HG03460 (cell line): ENCODE data around the gene INTS2.
"Not testable (repeated sequence)": the region's sequence is repeated elsewhere in the genome, so short reads cannot be mapped to it uniquely, and the experiment has no call there.

Experiments used
- ATAC-seq: cut with Tn5 transposase; IDR thresholded peaks from one replicate; pipeline ENCODE4 v1.9.1; 2021; ENCODE audit not compliant: unreplicated experiment

The INTS2 gene

DNA sequence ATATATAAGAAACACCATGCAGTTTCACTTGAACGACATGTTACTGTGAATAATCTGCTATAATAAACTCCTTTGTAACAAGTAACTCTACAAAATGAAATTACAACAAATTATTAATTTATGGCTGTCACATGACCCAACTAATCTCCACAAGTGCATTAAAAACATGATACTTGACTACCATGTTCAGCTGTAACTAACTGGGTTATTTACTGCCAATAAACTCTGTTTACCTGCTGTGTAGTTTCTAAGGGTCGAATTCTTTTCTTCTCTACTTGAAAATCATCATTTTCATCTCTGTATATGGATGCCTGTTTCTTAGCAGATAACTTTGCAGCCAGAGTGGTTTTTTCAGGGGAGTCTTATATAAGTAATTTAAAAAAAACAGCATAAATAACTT is 78.9 kb downstream of the INTS2 start:
- ATAC-seq = no peak

DNA sequence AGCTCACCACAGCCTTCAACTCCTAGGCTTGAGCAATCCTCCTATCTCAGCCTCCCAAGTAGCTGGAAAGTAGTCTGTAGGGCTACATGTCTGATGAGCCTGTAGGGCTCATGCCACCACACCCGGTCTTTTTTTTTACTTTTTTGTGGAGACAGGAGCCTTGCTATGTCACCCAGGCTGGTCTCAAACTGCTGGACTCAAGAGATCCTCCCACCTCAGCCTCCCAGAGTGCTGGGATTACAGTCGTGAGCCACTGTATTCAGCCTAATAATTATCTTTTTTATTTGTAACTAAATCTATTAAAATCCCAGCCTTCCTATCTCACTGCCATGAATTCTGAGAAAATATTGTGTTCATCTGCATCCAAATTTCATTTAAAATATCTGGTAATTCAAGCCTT is 79.5 kb downstream of the INTS2 start:
- ATAC-seq = no peak

DNA sequence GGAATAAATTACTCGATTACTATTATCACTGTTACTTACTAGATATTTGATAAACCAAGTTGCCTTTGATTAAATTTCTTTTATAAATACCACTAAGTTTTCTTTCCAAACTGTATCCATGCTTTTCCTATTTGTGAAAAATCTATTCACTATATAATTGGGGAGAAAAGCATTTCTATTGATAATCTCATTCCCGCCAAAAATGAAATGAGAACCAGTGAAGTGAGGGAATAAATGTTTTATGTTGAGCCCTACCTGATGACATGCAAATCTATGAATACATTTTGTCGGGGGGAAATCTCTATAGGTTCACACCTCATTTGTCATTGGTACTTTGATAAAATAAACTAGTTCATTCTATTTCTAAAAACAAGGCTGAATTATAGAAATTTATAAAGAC is 80.1 kb downstream of the INTS2 start:
- ATAC-seq = no peak

DNA sequence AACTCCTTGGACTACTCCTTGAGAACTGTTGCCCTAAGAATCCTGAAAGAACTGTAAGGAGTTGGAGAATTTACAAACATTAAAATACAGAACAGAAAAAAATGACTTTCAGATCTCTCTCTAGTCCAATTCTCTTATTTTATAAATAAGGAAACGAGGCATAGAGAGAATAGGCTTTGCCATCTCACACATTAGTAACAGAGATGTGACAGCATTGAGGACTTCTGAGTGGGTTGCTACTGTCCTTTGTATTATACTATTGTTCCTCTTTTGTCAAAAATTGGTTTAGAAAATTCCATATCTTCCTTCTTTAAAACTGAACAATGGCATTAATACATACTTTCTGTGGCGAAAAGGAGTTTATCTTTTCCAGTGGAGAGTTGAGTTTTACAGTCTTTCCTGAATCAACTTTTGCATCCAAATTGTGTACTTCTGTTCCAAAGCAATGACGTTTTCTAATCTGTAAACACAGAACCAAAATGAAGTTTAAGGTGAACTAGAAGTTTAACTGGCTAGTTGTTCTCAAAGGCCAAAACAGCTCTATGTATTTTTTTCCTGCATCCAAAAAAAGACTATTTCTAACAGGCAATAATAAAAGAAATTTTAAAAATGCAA is 80.9 kb downstream of the INTS2 start:
- ATAC-seq = no peak

DNA sequence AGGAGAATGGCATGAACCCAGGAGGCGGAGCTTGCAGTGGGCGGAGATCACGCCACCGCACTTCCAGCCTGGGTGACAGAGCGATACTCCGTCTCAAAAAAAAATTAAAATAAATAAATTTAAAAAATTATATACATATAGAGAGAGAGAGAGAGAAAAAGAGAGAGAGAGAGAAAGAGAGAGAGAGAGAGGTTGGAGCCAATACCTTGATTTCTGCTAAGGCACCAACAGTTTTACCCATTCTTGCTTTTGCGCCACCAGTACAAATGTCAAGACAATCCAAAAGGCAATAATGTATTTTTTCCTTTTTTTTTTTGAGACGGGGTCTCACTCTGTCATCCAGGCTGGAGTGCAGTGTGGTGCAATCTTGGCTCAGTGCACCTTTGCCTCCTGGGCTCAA is 81.7 kb downstream of the INTS2 start:
- no peak for ATAC-seq

DNA sequence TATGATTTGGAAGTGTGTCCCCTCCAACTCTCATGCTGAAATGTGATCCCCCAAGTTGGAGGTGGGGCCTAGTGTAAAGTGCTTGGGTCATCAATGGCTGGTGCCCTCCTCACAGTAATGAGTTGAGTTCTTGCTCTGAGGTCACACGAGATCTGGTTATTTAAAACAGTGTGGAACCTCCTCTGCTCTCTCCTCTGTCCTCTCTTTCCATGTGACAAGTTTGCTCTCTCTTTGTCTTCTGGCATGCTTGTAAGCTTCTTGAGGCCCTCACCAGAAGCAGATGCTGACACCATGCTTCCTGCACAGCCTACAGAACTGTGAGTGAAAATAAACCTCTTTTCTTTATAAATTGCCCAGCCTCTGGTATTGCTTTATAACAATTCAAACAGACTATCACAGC is 84.3 kb downstream of the INTS2 start:
- ATAC-seq = no peak

DNA sequence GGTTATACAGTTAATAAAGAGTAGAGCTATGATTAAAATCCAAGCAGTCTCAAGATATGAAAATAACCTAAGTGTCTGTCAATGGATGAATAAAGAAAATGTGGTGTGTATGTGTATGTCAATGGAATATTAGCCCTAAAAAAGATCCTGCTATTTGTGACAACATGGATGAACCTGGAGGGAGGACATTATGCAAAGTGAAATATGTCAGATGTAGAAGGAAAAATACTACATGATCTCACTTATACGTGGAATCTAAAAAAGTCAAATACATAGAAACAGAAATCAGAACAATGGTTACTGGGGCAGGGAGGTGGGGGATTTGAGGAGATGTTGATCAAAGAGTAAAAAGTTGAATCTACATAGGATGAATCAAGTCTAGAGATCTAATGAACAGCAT is 84.9 kb downstream of the INTS2 start:
- ATAC-seq = no peak

DNA sequence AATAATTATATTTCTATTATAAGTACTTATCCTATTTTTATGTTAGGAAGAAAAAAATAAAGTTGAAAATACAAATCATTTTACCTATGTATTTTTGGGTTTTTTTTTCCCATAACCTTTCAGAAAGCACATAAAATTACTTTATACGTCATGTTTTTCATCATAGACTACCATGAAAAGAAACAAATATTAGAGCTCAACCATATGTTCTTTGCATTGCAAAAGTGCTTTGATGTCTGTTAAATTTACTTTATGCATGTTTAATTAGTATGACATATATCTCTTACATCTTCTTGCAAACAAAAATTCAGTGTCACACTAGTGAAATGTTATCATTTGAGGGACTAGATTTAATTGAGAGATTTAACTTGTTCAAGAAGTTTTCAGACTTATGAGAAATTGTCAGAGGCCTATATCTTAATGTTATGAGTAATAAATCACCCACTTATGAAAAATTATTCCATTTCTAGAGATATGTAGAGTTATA is 88.4 kb downstream of the INTS2 start:
- no peak for ATAC-seq

DNA sequence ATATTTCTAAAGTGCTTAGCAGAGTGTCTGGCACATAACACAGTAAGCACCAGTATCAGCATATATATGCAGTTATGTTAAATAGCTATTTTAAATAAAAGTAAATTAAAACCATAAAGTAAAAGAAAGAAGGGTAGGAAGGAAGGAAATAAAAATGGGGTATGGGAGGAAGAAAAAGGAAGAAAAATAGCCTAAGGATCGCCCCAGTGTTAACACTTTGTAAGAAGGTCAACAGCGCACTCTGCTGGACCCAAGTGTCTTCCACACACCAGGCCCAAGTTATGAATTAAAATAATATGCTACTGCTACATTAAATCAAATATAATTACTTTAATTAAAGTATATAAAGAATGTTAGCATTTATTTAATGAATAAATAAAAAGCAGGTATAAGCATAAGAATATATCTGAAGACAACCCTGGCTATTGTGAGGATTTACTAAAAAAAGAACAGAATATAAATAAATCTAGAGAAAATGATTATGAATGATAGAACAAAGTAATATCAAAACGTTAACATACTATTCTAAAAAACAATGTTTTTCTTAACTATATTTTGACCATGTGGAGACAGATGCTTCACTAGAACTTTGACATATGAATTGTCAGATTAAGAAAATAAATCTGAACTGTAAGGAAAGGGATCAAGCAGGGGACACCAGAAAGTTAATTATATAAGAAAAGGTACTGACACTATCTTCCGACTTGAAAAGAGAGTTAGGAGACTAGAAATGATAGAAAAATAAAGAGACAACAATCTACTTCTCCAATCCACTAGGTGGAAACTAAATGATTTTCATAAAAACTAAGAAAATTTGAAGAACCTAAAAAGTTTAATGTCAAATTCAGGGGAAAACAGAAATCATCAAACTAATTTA is 90.4 kb downstream of the INTS2 start:
- no peak for ATAC-seq

DNA sequence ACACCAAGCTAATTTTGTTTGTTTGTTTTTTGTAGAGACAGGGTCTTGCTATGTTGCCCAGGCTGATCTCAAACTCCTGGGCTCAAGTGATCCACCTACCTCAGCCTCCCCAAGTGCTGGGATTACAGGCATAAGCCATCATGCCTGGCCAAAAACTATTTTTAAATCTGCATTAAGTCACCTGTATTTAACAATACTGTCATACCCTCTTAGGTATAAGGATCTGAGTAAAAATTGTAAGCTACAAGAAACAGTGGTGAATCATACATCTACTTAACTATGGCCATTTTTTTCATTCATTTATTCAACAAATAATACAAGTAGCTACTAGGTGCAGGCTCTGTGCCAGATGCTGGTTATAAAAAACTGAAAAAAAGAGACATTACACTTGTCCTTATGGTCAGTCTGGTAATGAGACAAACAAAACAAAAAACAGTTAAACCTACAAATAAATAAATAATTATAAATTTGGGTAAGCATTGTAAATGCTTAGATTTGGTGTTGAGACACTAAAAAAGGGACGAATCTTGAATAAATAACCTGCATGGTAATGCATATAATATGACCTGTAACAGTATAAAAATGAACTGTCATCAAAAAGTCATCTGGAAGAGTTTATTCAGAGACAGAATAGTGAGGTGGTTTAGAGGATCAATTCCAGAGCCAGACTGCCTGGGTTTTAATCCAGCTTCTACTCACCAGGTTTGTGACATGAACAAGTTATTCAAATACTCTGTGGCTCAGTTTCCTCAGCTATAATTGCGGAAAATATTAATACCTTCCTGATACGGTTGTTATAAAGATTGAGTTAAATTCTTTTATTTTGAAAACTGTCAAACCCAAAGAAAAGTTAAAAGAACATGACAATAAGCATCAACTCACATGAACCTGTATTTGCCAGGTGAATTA is 91.3 kb downstream of the INTS2 start:
- no peak for ATAC-seq

DNA sequence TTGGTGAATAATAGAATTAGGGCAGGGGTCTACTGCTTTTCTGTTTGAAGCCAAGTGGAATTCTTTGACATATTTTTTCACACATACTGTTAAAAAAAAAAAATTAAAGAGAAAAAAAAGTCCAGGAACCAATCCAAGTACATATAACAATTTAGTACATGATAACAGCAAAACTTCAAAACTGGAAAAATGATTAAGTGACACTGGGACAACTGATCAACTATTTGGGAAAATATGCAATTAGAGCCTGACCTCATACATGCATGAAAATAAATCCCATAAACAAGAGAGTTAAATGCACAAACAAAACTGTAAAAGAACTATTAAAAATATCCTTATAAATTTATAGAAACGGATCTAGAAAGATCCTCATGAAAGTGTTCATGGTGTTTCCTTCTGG is 92.2 kb downstream of the INTS2 start:
- ATAC-seq = no peak

DNA sequence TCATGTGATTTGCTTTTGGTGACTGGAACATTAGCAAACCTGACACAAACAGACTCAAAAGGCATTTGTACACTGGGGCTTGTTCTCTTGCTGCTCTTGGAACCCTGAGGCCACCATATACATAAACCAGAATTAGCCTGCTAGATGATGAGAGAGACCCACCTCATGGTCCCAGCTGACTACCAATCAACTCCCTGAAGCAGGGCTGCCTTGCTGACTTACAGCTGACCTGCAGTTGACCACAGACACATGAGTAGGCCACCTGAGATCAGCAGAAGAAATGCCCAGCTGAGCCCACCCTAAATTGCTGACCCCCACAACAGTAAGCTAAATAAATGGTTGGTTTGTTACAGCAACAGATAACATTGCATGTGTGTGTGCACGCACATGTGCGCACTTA is 93.2 kb downstream of the INTS2 start:
- no peak for ATAC-seq

DNA sequence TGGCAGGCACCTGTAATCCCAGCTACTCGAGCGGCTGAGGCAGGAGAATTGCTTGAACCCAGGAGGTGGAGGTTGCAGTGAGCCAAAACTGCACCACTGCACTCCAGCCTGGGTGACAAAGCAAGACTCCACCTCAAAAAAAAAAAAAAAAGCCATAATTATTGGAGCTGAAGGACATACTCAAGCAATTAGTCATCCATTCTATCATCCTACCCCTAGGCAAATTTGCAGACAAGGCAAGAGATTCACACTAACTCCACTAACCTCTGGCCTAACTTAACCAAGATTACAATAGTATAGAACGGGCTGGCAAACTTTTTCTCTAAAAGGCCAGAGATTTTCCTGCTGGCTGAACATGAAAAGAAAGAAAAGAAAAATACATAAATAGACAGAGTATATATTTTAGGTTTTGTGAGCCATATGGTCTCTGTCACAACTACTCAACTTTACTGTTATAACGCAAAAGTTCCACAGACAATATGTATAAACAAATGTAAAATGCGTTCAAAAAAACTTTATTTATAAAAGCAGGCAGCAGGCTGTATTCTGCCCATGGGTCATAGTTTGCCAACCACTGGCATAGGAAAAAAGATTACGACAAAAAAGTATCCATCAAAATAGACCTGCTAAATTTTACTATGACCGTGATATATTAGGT is 94.1 kb downstream of the INTS2 start:
- no peak for ATAC-seq

DNA sequence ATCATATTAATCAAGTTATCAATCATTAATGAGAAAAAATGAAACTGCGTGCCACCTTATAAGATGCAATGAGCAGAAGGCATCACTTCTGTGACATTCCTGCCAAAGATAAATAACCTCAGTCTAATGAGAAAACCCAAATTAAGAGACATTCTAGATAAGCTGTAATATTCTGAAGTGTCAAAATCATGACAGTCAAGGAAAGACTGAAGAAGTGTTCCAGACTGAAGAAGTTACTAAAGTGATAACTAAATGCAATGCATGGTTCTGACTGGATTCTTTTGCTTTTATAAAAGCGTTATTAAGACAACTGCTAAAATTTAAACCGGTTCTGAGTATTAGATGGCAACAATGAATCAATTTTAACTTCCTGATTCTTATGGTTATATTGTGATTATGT is 95.3 kb downstream of the INTS2 start:
- ATAC-seq = no peak

DNA sequence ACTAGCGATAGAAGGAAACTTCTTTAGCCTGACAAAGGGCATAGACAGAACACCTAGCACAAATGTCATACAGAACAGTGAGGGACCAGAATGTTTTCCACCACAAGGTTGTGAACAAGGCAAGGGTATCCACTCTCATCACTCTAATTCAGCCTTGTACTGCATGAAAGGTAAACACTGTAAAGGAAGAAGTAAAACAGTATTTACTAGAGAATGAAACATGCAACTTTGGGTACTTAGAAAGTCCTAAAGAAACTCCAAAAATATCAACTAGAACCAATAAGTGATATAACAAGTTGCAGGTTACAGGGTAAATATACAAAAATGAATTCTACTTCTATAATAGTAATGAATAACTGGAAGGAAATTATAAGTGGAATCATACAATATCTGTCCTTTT is 96.7 kb downstream of the INTS2 start:
- no peak for ATAC-seq

DNA sequence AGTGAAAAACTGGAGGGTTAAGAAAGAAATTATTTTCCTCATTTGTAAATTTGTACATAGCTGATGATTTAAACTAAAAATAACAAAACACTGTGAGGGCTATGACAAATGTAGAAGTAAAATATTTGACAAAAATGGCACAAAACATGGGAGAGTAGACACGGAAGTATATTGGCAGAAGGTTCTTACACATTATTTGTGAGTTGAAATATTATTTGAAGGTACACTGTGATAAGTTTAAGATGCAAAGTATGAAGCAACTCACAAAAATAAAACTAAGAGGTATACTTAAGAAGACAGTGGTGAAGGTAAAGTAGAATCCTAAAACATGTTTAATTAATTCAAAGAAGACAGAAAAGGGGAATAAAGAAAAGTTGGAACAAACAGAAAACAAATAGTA is 99.1 kb downstream of the INTS2 start:
- ATAC-seq = no peak

DNA sequence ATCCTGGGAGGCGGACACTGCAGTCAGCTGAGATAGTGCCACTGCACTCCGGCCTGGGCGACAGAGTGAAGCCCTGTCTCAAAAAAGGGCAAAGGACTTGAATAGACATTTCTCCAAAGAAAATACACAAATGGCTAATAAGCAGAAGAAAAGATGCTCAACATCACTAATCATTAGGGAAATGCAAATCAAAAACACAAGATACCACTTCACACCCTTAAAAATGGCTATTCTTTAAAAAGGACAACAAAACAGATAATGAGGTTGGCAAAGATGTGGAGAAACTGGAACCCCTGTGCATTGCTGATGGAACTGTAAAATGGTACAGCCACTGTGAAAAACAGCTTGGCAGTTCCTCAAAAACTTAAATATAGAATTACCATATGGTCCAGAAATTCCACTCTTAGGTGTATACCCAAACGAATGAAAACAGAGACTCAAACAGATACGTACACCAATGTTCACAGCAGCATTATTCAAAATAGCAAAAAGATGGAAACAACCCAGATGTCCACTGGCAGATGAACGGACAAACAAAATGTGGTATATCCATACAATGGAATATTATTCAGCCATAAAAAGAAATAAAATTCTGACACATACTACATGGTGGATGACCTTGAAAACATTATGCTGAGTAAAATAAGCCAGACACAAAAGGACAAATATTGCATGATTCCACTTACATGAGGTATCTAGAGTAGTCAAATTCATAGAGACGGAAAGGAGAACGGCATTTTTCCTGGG is 100.0 kb downstream of the INTS2 start:
- ATAC-seq = no peak

DNA sequence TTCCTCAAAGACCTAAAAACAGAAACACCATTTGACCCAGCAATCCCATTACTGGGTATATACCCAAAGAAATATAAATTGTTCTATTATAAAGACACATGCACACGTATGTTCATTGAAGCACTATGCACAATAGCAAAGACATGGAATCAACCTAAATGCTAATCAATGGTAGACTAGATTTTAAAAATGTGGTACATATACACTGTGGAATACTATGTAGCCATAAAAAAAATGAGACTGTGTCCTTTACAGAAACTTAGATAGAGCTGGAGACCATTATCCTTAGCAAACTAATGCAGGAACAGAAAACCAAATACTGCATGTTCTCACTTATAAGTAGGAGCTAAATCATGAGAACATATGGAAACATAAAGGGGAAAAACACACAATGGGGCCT is 100.9 kb downstream of the INTS2 start:
- ATAC-seq = not testable (repeated sequence)

DNA sequence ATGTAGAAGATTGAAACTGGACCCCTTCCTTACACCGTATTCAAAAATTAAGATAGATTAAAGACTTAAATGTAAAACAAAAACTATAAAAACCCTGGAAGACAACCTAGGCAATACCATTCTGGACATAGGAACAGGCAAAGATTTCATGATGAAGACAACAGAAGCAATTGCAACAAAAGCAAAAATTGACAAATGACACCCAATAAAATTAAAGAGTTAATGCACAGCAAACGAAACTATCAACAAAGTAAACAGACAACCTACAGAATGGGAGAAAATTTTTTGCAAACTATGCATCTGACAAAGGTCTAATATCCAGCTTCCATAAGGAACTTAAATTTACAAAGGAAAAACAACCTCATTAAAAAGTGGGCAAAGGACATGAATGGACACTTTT is 101.6 kb downstream of the INTS2 start:
- ATAC-seq = not testable (repeated sequence)

DNA sequence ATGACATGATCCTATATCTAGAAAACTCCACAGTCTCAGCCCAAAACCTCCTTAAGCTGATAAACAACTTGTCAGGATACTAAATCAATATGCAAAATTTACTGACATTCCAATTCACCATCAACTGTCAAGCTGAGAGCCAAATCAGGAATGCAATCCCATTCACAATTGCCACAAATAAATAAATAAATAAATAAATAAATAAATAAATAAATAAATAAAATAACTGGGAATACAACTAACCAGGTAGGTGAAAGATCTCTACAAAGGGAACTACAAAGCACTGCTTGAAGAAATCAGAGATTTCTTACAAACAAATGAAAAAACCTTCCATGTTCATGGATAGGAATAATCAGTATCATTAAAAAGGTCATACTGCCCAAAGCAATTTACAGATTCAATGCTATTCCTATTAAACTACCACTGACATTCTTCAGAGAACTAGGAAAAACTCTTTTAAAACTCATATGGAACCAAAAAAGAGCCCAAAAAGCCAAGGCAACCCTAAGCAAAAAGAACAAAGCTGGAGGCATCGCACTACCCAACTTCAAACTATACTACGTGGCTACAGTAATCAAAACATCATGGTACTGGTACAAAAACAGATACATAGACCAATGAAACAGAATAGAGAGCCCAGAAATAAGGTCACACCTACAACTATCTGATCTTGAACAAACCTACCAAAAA is 102.2 kb downstream of the INTS2 start:
- ATAC-seq = no peak
